Neuronal stem cell (in vitro differentiated cells): ENCODE results near the gene KCTD16.

ENCODE experiments used
- DNase-seq: peaks from one replicate; pipeline ENCODE4 v3.0.0-alpha.2; 2013; ENCODE audit warnings: low spot score
- H2AFZ ChIP-seq: one replicate; pipeline ENCODE4 v1.6.1; 2013; ENCODE audit warnings: mild to moderate bottlenecking, low read length, inconsistent platforms
- H2AK5ac ChIP-seq: 2 replicates; pipeline ENCODE4 v1.6.1; 2013; ENCODE audit warnings: low read depth, mild to moderate bottlenecking, inconsistent platforms, low read length, moderate library complexity, mixed read lengths
- H2BK120ac ChIP-seq: 2 replicates; pipeline ENCODE4 v1.6.1; 2013; ENCODE audit warnings: low read depth, mild to moderate bottlenecking, inconsistent platforms, low read length, moderate library complexity, mixed read lengths
- H2BK12ac ChIP-seq: one replicate; pipeline ENCODE4 v1.6.1; 2013; ENCODE audit warnings: low read length, inconsistent platforms
- H2BK15ac ChIP-seq: 2 replicates; pipeline ENCODE4 v1.6.1; 2013; ENCODE audit warnings: mild to moderate bottlenecking, low read length, inconsistent platforms, mixed read lengths
- H2BK5ac ChIP-seq: one replicate; pipeline ENCODE4 v1.6.1; 2013; ENCODE audit warnings: inconsistent platforms, mild to moderate bottlenecking, low read length, moderate library complexity
- H3K14ac ChIP-seq: one replicate; pipeline ENCODE4 v1.6.1; 2013; ENCODE audit warnings: low read length, inconsistent platforms
- H3K18ac ChIP-seq: 2 replicates; pipeline ENCODE4 v1.6.1; 2013; ENCODE audit warnings: low read length, inconsistent platforms
- H3K23ac ChIP-seq: 2 replicates; pipeline ENCODE4 v1.6.1; 2013; ENCODE audit warnings: low read depth, mild to moderate bottlenecking, mixed read lengths, low read length, inconsistent platforms; ENCODE audit not compliant: poor library complexity
- H3K27ac ChIP-seq: replicated peaks from 3 replicates; pipeline ENCODE4 v1.5.1; 2013; ENCODE audit warnings: low read length, inconsistent platforms
- H3K27me3 ChIP-seq, 3 experiments: 2 replicates each; pipeline ENCODE4 v1.6.1; 2013; ENCODE audit warnings: low read length in 3 of 3, mild to moderate bottlenecking in 2 of 3, inconsistent platforms in 1 of 3, low read depth in 1 of 3, mixed read lengths in 1 of 3, moderate library complexity in 1 of 3; ENCODE audit not compliant: control insufficient read depth in 3 of 3, insufficient read depth in 3 of 3
- H3K36me3 ChIP-seq, 2 donors: replicated peaks in 1 of 2; 2 replicates each; pipeline ENCODE4 v1.6.1; 2013; ENCODE audit warnings: low read length in 2 of 2; ENCODE audit not compliant: control insufficient read depth in 2 of 2, insufficient read depth in 2 of 2
- H3K4ac ChIP-seq: 2 replicates; pipeline ENCODE4 v1.6.1; 2013; ENCODE audit warnings: inconsistent platforms, mild to moderate bottlenecking, low read length, moderate library complexity
- H3K4me1 ChIP-seq, 2 donors: 1 replicate in 1 of 2; 2 replicates in 1 of 2; pipeline ENCODE4 v1.6.1; 2013; ENCODE audit warnings: low read length in 2 of 2, low read depth in 1 of 2; ENCODE audit not compliant: control insufficient read depth in 2 of 2, insufficient read depth in 1 of 2
- H3K4me2 ChIP-seq: one replicate; pipeline ENCODE4 v1.6.1; 2013; ENCODE audit warnings: mild to moderate bottlenecking, low read length, inconsistent platforms; ENCODE audit not compliant: insufficient read depth, poor library complexity, severe bottlenecking
- H3K4me3 ChIP-seq, 2 donors: 2 replicates each; pipeline ENCODE4 v1.5.1; 2013; ENCODE audit warnings: low read length in 2 of 2, mild to moderate bottlenecking in 2 of 2, inconsistent platforms in 1 of 2, moderate library complexity in 1 of 2
- H3K79me1 ChIP-seq: one replicate; pipeline ENCODE4 v1.6.1; 2013; ENCODE audit warnings: low read depth, mild to moderate bottlenecking, inconsistent platforms, low read length, moderate library complexity
- H3K9ac ChIP-seq: one replicate; pipeline ENCODE4 v1.6.1; 2013; ENCODE audit warnings: mild to moderate bottlenecking, low read depth, low read length, inconsistent platforms; ENCODE audit not compliant: poor library complexity
- H3K9me3 ChIP-seq, 2 donors: replicated peaks in 1 of 2; 2 replicates each; pipeline versions ENCODE3 to v1.6.1; 2013; ENCODE audit warnings: low read length in 2 of 2, mild to moderate bottlenecking in 2 of 2, inconsistent platforms in 1 of 2, low read depth in 1 of 2, mixed read lengths in 1 of 2, moderate library complexity in 1 of 2; ENCODE audit not compliant: control insufficient read depth in 2 of 2, insufficient read depth in 1 of 2
- H4K8ac ChIP-seq: one replicate; pipeline ENCODE4 v1.6.1; 2013; ENCODE audit warnings: low read depth, mild to moderate bottlenecking, inconsistent platforms, low read length, moderate library complexity
- H4K91ac ChIP-seq: one replicate; pipeline ENCODE4 v1.6.1; 2013; ENCODE audit warnings: low read length, low read depth, mild to moderate bottlenecking, inconsistent platforms; ENCODE audit not compliant: poor library complexity
- WGBS, 2 donors: extraction: QIAGEN DNeasy Blood & Tissue Kit; methylation state at CpG; one replicate each; pipeline ENCODE4 v1.1.7; 2013; ENCODE audit warnings: missing lambda C conversion rate in 2 of 2, mixed read lengths in 1 of 2; ENCODE audit not compliant: insufficient read length in 2 of 2, insufficient replicate concordance in 1 of 2; ENCODE audit errors: extremely low coverage in 2 of 2; 5-methylcytosine and 5-hydroxymethylcytosine counted together

The KCTD16 gene

GRCh38 chr5:144335561-144335960 lies 164.9 kb downstream of the KCTD16 start:
- DNase-seq, result no peak
- Histone ChIP-seq H3K4me3 (no peak overlapping the region), H3K18ac (no peak overlapping the region), H2BK120ac (no peak overlapping the region), H3K4me2 (no peak overlapping the region), H3K23ac (no peak overlapping the region), H2AFZ (peak overlapping the region; percentile 54), H3K27ac (no peak overlapping the region), H3K9me3 (no peaks in the 10 kb centered on the region), H2AK5ac (no peak overlapping the region), H2BK15ac (no peak overlapping the region), H3K27me3 (no peaks in the 10 kb centered on the region), H3K9ac (no peak overlapping the region), H3K4ac (no peak overlapping the region), H3K4me1 (peaks cover 1 to 7% of the 10 kb centered on the region in 2 donors), H4K91ac (no peak overlapping the region), H3K14ac (no peak overlapping the region), H2BK5ac (no peak overlapping the region), H2BK12ac (no peak overlapping the region), H3K79me1 (no peaks in the 10 kb centered on the region), H4K8ac (no peak overlapping the region), H3K36me3 (no peaks in the 10 kb centered on the region)
- no CpG with 5 or more reads among the region's 1 CpG for WGBS, 2 donors

DNA sequence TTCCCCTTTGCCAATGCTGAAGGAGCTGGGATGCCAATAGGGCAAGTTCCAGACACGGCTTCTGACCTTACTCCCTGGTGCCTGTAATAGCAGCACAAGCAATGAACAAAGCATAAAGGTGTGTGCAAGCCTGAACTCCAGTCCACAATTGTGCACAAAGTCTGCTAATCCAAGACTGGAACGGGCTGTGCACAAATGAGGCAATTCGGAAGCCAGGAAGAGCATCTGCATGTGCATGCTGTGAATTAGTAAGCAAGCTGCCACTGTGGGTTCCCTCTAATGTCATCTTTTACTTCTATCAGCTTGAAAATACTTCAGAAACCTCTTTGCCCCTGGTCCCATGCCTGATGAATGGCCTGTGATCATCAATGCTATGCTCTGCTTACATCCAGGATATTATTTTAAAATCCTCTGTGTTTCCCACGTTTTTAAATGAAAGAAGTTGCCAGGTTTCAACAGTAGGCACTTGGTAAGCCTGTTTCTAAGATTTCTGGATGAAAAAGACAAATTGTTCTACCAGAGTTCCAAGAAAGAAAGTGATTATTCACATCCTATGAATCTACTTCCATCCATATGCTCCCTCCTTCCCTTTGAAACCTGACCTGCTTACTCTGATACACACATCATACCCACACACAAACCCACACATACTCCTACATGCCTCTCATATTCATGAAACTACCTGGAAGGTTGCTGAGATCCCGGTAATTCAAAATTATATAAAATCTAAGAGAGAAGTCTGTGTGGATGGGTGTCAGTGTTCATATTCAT lies 165.7 kb downstream of the KCTD16 start:
- Histone ChIP-seq H4K8ac (no peak overlapping the region), H3K18ac (no peak overlapping the region), H3K4me3 (no peak overlapping the region), H3K4me2 (no peak overlapping the region), H3K9me3 (no peaks in the 10 kb centered on the region), H2AK5ac (no peak overlapping the region), H3K23ac (no peak overlapping the region), H2AFZ (peak overlapping the region; percentile 54), H2BK5ac (no peak overlapping the region), H3K36me3 (no peaks in the 10 kb centered on the region), H2BK15ac (no peak overlapping the region), H4K91ac (no peak overlapping the region), H3K4me1 (peaks cover 1 to 7% of the 10 kb centered on the region in 2 donors), H3K79me1 (no peaks in the 10 kb centered on the region), H3K27me3 (no peaks in the 10 kb centered on the region), H3K9ac (no peak overlapping the region), H2BK120ac (no peak overlapping the region), H2BK12ac (no peak overlapping the region), H3K4ac (no peak overlapping the region), H3K27ac (no peak overlapping the region), H3K14ac (no peak overlapping the region)
- DNase-seq, result no peak
- no CpG with 5 or more reads among the region's 5 CpGs for WGBS, 2 donors

DNA sequence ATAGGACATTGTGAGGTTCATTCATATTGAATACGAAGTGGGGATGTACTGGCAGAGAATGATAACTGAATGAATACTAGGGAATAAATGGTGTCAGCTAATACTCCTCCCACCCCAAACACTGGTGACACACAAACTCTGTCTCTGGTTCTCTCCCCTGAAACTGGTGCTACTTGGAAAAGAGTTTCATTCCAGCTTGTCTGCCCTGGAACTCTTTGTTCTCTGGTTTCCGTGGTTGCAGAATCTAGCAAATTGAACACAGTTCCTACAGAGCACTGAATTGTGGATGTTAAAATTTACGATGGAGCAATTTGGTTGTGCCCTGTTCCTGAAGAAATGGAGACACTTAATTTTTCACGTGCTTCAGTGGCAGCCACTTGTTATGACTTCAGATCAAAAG lies 181.7 kb downstream of the KCTD16 start:
- H3K23ac ChIP-seq, result no peak overlapping the region
- H4K91ac ChIP-seq, result no peak overlapping the region
- no peak for DNase-seq
- H2BK15ac ChIP-seq, result no peak overlapping the region
- no peak overlapping the region for H3K27ac ChIP-seq
- H3K18ac ChIP-seq, result no peak overlapping the region
- H3K79me1 ChIP-seq, result no peaks in the 10 kb centered on the region
- no peak overlapping the region for H2BK120ac ChIP-seq
- no peak overlapping the region for H4K8ac ChIP-seq
- no peak overlapping the region for H2BK5ac ChIP-seq
- peaks cover 0 to 3% (median 0%) of the 10 kb centered on the region in 3 experiments for H3K27me3 ChIP-seq
- no peak overlapping the region for H2BK12ac ChIP-seq
- no peak overlapping the region for H3K4me3 ChIP-seq
- H3K4me2 ChIP-seq, result no peak overlapping the region
- no peak overlapping the region for H3K14ac ChIP-seq
- H2AK5ac ChIP-seq, result no peak overlapping the region
- peaks cover 0 to 5% of the 10 kb centered on the region in 2 donors for H3K4me1 ChIP-seq
- no CpG with 5 or more reads among the region's 4 CpGs for WGBS, 2 donors
- H3K9me3 ChIP-seq, result no peaks in the 10 kb centered on the region
- H3K4ac ChIP-seq, result no peak overlapping the region
- no peak overlapping the region for H2AFZ ChIP-seq
- no peaks in the 10 kb centered on the region for H3K36me3 ChIP-seq
- no peak overlapping the region for H3K9ac ChIP-seq

GRCh38 chr5:144352732-144353317 lies 182.2 kb downstream of the KCTD16 start:
- no peak overlapping the region for H2BK15ac ChIP-seq
- peak overlapping the region; percentile 43 for H2AFZ ChIP-seq
- H3K27ac ChIP-seq, result no peak overlapping the region
- no peak for DNase-seq
- no peak overlapping the region for H3K4ac ChIP-seq
- no peak overlapping the region for H3K4me3 ChIP-seq
- H4K8ac ChIP-seq, result no peak overlapping the region
- no CpG with 5 or more reads among the region's 4 CpGs for WGBS, 2 donors
- no peaks in the 10 kb centered on the region for H3K9me3 ChIP-seq
- H2BK120ac ChIP-seq, result no peak overlapping the region
- no peaks in the 10 kb centered on the region for H3K36me3 ChIP-seq
- peaks cover 0 to 2% of the 10 kb centered on the region in 2 donors for H3K4me1 ChIP-seq
- peaks cover 0 to 3% (median 0%) of the 10 kb centered on the region in 3 experiments for H3K27me3 ChIP-seq
- H2BK5ac ChIP-seq, result no peak overlapping the region
- no peak overlapping the region for H3K23ac ChIP-seq
- H3K18ac ChIP-seq, result no peak overlapping the region
- no peak overlapping the region for H3K9ac ChIP-seq
- no peak overlapping the region for H3K4me2 ChIP-seq
- no peak overlapping the region for H4K91ac ChIP-seq
- no peaks in the 10 kb centered on the region for H3K79me1 ChIP-seq
- H2BK12ac ChIP-seq, result no peak overlapping the region
- no peak overlapping the region for H3K14ac ChIP-seq
- H2AK5ac ChIP-seq, result no peak overlapping the region
